ENCODE data around the gene COL5A2.

The COL5A2 gene

GRCh38 chr2:189178726-189179569 lies 613 bp downstream of the COL5A2 start:
- peak; percentile 67 for DNase-seq

GRCh38 chr2:189178054-189178453 lies 1.5 kb downstream of the COL5A2 start:
- DNase-seq: no peak

- DNase-seq: no peak
These were observed 2.2 kb downstream of the COL5A2 start for GRCh38 chr2:189177251-189177840.

- no peak for DNase-seq
These were observed 3.0 kb downstream of the COL5A2 start for GRCh38 chr2:189176516-189176915.

- no peak for DNase-seq
These were observed 3.6 kb downstream of the COL5A2 start for GRCh38 chr2:189175869-189176433.

GRCh38 chr2:189171956-189172609 lies 7.5 kb downstream of the COL5A2 start:
- no peak for DNase-seq

- DNase-seq: no peak
These were observed 10.6 kb downstream of the COL5A2 start for GRCh38 chr2:189168856-189169499.

GRCh38 chr2:189165656-189166380 lies 13.7 kb downstream of the COL5A2 start:
- DNase-seq: no peak

GRCh38 chr2:189164746-189165145 lies 14.8 kb downstream of the COL5A2 start:
- no peak for DNase-seq

- DNase-seq: no peak
These were observed 15.7 kb downstream of the COL5A2 start for GRCh38 chr2:189163889-189164288.

GRCh38 chr2:189162566-189162965 lies 17.0 kb downstream of the COL5A2 start:
- DNase-seq: no peak

GRCh38 chr2:189161894-189162293 lies 17.7 kb downstream of the COL5A2 start:
- DNase-seq: no peak

- DNase-seq: no peak
These were observed 19.8 kb downstream of the COL5A2 start for GRCh38 chr2:189159717-189160116.

- no peak for DNase-seq
These were observed 20.3 kb downstream of the COL5A2 start for GRCh38 chr2:189159273-189159672.

- no peak for DNase-seq
These were observed 21.6 kb downstream of the COL5A2 start for GRCh38 chr2:189157939-189158338.

- DNase-seq: no peak
These were observed 22.1 kb downstream of the COL5A2 start for GRCh38 chr2:189157456-189157855.

GRCh38 chr2:189155795-189156194 lies 23.8 kb downstream of the COL5A2 start:
- no peak for DNase-seq

GRCh38 chr2:189153619-189154018 lies 25.9 kb downstream of the COL5A2 start:
- peak; percentile 52 for DNase-seq

GRCh38 chr2:189152483-189152882 lies 27.1 kb downstream of the COL5A2 start:
- DNase-seq: peak; percentile 60

GRCh38 chr2:189151906-189152305 lies 27.7 kb downstream of the COL5A2 start:
- no peak for DNase-seq

GRCh38 chr2:189150033-189150432 lies 29.5 kb downstream of the COL5A2 start:
- no peak for DNase-seq

- no peak for DNase-seq
These were observed 31.6 kb downstream of the COL5A2 start for GRCh38 chr2:189147989-189148388.

Measured in left hindlimb (tissue), 1 donor.